Measurements from ENCODE around the gene ZNF319.

The ZNF319 gene

DNA sequence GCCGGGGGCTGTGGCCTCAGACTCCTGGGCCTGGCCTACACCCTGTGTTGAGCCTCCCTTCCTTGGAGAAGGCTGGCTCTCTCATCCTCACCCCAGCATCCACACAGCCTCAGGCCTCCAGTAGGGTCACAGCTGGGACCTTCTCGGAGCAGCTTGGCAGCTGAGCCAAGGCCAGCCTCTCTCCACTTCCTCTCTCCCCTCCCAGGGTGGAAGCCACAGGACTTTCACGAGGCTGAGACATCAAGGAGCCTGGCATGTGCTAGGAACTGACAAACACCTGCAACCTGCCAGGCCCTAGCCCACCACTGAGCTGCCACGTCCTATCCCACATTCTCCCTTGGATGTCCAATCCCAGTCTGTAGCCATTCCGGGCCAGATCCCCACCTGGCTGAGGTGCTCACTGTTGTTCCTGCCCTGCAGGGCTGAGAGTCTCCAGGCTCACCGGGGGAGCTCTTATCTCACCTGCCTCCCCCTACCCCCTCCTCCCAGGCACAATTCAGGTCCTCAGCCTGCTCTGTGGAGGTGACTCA lies 28.1 kb upstream of the ZNF319 start:
- Mint-ChIP-seq H3K36me3 (peaks cover 5% of the 10 kb centered on the region), H3K4me1 (peaks cover 9% of the 10 kb centered on the region), H3K4me3 (no peak overlapping the region), H3K27ac (peak overlapping the region; percentile 37), H3K9me3 (no peaks in the 10 kb centered on the region)
- DNase-seq (ENCODE audit: low spot score in 2 of 2) (no peak), ATAC-seq (no peak)

GRCh38 chr16:58027916-58028455 lies 27.5 kb upstream of the ZNF319 start:
- peaks cover 5% of the 10 kb centered on the region for H3K36me3 Mint-ChIP-seq
- DNase-seq (ENCODE audit: low spot score in 2 of 2): no peak
- no peak for ATAC-seq
- no peak overlapping the region for H3K27ac Mint-ChIP-seq
- H3K9me3 Mint-ChIP-seq: no peaks in the 10 kb centered on the region
- peaks cover 9% of the 10 kb centered on the region for H3K4me1 Mint-ChIP-seq
- no peak overlapping the region for H3K4me3 Mint-ChIP-seq

DNA sequence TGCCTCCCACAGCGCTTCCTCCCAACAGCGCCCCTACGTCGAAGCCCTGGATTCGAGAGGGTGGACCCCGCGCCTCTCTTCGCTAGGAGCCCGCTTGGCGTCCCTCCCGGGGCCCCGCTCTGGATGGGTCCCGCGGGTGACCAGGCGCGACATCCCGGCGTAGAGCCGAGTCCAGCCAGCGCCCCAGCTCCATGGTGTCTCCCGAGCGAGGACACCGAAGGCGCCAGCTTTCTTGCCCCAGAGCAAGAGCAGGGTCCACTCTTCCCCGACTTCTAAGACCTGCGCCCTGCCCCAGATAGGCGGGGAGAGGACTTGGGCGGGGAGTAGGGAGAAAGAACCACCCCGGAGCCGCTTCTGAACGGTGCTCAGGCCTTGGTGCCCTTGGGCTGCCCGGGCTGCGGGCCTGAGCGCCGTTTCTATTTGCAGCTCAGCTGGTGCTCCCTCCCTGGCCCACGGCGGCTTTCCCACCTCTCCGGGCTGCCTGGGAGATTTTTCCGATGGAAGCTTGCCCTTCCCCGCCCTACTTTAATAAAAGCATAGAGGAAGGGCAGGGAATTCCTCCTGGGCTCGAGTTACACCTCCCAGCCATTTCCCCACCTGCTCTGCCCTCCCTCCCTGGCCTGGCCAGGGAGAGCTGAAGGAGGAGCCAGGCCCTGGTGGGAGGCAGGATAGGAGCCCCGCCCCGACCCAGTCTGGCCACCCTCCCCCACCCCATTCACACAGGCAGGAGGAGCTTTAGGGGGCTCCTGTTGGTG lies 26.9 kb upstream of the ZNF319 start:
- Mint-ChIP-seq H3K27ac (no peak overlapping the region), H3K9me3 (no peaks in the 10 kb centered on the region), H3K36me3 (peaks cover 5% of the 10 kb centered on the region), H3K4me1 (peaks cover 9% of the 10 kb centered on the region), H3K4me3 (peak overlapping the region; percentile 80)
- ATAC-seq: no peak
- no peak for DNase-seq (ENCODE audit: low spot score in 2 of 2)

DNA sequence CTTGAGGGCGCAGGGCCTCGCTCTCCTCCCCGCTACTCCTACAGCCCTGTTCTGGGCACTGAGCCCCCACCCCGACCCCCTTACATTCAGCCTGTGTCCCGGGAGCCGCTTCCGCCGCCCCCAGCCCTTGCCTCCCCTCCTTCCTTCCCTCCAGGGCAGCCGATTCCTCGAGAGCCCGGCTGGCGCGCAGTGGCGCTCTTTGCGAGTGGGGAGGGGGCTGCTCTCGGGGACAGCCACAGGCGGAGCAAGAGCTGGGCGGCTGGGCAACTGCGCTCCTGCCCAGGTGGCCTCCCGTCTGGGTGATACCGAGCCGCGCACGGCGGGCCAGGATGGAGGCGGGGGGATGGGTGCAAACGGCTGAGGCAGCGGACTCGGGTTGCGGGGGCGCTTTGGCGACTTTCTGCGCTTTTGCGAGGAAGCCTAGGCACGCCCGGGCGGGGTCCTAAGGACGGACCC lies 26.3 kb upstream of the ZNF319 start:
- peak overlapping the region; percentile 80 for H3K4me3 Mint-ChIP-seq
- ATAC-seq: no peak
- H3K4me1 Mint-ChIP-seq: peaks cover 9% of the 10 kb centered on the region
- peaks cover 5% of the 10 kb centered on the region for H3K36me3 Mint-ChIP-seq
- peak in 1 of 2 donors; percentile 8 for DNase-seq (ENCODE audit: low spot score in 2 of 2)
- H3K9me3 Mint-ChIP-seq: no peaks in the 10 kb centered on the region
- no peak overlapping the region for H3K27ac Mint-ChIP-seq

DNA sequence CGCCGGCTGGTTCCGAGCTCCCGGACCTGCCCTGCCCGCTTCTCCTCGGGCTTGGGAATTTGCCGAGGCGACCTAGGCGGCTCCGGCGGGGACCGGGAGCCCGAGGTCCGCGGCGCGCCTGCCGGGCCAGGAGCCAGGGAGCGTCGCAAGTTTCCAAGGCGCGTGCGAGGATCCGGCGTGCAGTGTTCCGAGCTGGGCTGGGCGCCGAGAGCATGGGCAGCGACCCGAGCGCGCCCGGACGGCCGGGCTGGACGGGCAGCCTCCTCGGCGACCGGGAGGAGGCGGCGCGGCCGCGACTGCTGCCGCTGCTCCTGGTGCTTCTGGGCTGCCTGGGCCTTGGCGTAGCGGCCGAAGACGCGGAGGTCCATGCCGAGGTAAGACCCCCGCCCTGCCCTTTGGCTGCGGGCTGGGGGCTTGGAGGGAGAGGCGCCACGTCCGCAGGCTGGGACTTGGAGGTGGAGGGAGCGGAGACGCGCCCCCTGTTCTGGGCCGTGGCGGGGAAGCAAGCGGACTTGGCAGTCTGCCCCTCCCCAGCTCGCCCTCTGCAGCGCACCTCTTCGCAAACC lies 25.8 kb upstream of the ZNF319 start:
- Mint-ChIP-seq H3K36me3 (peaks cover 5% of the 10 kb centered on the region), H3K4me1 (peaks cover 9% of the 10 kb centered on the region), H3K9me3 (no peaks in the 10 kb centered on the region), H3K27ac (no peak overlapping the region), H3K4me3 (peak overlapping the region; percentile 80)
- ATAC-seq (peak; percentile 9), DNase-seq (ENCODE audit: low spot score in 2 of 2) (peak in 1 of 2 donors; percentile 54)

DNA sequence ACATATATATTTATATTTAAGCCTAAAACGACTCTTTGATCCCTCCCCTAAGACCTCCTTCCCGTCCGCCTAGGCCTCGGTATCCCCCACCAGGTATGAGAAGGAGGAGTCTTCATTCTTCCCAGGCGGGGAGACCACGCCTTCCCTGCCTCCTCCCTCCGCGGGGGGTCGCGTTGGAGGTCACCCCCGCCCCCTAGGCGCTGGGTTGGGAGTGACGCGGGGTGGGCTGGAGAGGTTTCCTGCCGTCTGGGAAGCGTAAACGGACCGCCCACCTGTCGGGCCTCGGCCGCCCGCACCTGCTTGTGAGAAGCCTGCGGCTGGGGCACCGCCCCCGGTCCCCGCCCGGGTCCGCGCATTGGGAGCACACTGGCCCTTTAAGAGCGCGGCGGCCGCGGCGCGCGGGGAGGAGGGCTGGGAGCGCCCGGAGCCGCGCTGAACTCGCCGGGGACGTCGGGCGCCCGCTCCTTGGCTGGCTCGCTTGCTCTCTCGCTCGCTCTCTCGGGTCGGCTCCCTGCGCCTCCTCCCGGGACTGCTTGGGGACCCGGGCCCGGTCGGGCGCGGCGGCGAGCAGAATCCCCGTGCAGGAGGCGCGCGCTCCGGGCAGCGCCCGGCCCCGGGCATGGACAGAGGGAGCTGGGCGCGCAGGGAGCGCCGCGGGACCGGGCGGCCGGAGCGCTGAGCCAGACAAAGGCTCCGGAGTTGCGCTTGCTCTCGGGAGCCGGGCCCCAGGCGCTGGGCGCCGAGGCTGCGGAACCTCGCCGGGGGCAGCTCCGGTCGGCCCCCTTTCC lies 25.1 kb upstream of the ZNF319 start, which contains the start of gene MMP15:
TSS of gene MMP15 (plus strand) at position 404 of the 788 bp plus-strand sequence. CDS start 597 bp downstream, outside the sequence.
- H3K27ac Mint-ChIP-seq: peak within 1 kb of the TSS; percentile 80

GRCh38 chr16:58024486-58025350 lies 24.2 kb upstream of the ZNF319 start:
- DNase-seq (ENCODE audit: low spot score in 2 of 2) (peak in 1 of 2 donors; percentile 57), ATAC-seq (no peak)
- Mint-ChIP-seq H3K27ac (peak overlapping the region; percentile 80), H3K4me1 (peaks cover 19% of the 10 kb centered on the region), H3K9me3 (no peaks in the 10 kb centered on the region), H3K4me3 (peak overlapping the region; percentile 80), H3K36me3 (peaks cover 14% of the 10 kb centered on the region)

More for the DNA sequence above, 25.1 kb upstream of the ZNF319 start, which contains the start of gene MMP15:
- Mint-ChIP-seq H3K36me3 (peaks cover 9% of the 10 kb centered on the region), H3K9me3 (no peaks in the 10 kb centered on the region), H3K4me3 (peak within 1 kb of the TSS; percentile 80), H3K4me1 (peaks cover 13% of the 10 kb centered on the region)
- peak; percentile 81 for ATAC-seq
- DNase-seq (ENCODE audit: low spot score in 2 of 2): peak; percentile 50 to 74

DNA sequence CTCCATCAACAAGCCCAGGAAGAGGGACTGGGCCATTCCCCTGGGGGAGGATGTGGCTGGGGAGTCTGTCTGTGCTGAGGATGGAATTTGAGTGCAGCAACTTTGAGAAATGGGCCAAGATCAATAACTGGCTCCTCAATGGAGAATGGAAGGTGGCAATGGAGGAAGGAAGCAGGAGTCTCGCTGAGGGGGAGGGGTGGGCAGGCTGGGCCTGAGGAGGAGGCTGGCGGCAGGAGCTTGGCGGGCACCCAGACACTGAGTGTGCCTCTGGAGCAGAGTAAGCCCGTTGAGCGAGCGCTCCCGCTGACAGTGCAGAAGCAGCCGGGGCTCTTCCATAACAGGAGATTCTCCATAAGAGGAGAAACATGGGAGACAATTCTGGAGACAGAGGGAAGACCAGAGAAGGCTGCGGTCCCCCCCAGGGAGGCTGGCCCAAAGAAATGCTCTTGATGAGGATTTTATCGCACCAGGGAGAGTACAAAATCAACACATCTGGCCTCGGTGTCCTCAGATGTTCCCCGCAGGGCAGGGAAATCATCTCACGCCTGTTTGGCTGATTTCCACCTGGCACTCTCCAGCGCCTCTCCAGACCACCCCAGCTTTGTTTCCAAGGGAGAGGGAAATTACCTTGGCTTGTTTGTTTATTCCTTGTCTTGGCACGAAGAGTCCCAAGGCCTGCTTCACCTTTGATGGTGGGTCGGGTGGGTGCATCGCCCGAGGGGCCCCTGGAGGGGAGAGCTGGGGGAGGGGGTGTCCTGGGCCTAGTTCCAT lies 22.3 kb upstream of the ZNF319 start:
- Mint-ChIP-seq H3K4me3 (no peak overlapping the region), H3K4me1 (peaks cover 19% of the 10 kb centered on the region), H3K9me3 (no peaks in the 10 kb centered on the region), H3K36me3 (peaks cover 24% of the 10 kb centered on the region), H3K27ac (peak overlapping the region; percentile 62)
- DNase-seq (ENCODE audit: low spot score in 2 of 2) (no peak), ATAC-seq (no peak)

DNA sequence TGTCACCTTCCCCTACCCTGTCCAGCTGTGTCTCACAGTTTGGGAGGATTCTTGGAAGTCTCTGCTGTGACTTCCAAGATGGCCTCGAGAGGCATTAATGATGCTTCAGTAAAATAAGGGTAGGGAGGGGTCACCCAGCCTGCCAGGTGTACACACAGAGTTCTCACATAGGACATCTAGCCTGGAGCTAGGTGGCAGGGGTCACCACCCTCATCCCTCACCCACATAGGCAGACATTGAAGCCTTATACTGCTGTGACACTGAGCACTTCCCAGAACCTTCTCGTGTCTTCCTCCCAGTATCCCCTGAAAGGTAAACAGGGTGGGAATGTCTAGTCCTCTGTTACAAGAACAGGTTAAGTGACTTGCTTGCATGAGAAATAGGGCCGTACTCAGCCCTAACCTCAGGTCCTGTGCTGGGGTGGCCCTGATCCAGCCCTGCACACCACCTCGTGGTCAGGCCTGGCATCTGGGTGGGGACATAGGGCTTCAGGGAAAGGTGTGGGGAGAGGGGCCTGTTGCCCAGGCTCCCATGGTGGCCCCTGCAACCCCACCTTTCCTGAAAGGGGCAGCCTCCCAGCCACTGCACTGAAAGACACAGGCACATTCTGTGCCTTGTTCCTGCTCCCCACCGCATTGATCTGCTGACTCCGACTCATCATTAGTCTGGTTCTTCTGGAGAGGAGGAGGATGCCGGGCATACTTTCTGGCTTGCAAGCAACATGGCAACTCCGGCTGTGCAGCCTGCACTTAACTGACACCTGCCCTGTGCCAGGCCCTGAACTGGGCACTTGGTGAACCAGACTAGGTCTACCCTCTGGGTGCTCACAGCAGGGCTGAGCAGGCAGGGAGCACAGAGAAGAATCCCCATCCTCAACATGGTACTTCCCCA lies 21.4 kb upstream of the ZNF319 start:
- Mint-ChIP-seq H3K36me3 (peaks cover 24% of the 10 kb centered on the region), H3K9me3 (no peaks in the 10 kb centered on the region), H3K4me1 (peaks cover 19% of the 10 kb centered on the region), H3K4me3 (no peak overlapping the region), H3K27ac (peak overlapping the region; percentile 62)
- no peak for DNase-seq (ENCODE audit: low spot score in 2 of 2)
- no peak for ATAC-seq

DNA sequence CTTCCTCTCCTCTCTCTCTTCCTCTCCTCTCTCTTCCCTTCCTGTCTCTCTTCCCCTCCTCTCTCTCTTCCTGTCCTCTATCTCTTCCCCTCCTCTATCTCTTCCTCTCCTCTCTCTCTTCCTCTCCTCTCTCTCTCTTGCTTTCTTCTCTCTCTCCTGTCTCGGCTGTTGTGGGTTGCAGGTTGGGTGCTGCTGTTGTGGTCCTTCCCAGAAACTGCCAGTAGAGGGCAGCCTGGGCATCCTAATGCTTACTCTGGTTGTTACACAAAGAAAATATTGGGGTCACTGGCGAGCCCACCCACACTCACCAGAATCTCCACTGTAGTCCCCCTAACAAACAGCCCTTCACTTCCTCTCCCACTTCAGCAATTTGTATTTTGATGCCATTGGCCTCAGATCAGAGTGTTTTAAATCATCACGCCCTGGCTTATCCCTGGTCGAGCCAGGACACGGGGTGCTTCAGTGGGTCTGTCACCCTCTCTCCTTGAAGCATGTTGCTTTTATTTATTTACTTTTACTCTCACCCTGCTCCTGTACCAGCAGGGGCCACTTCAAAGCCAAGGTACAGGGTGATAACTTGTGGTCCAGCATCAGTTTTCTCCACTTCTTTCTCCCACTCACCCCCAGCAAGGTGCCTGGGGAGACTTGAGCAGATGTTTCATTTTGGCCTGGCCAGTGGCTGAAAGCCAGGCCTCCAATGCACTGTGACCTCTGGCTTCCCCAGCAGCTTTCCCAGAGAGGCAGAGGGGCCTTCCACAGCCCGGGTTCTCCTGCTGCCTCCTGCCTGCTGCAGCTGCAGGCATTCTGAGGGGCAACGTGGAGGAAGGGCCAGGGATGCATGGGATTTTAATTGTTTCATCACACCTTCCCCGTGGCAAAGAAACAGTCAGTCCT lies 20.4 kb upstream of the ZNF319 start:
- no peak overlapping the region for H3K4me3 Mint-ChIP-seq
- H3K4me1 Mint-ChIP-seq: peaks cover 19% of the 10 kb centered on the region
- no peaks in the 10 kb centered on the region for H3K9me3 Mint-ChIP-seq
- peaks cover 24% of the 10 kb centered on the region for H3K36me3 Mint-ChIP-seq
- peak; percentile 42 to 79 for DNase-seq (ENCODE audit: low spot score in 2 of 2)
- H3K27ac Mint-ChIP-seq: peak overlapping the region; percentile 85
- ATAC-seq: peak; percentile 47

DNA sequence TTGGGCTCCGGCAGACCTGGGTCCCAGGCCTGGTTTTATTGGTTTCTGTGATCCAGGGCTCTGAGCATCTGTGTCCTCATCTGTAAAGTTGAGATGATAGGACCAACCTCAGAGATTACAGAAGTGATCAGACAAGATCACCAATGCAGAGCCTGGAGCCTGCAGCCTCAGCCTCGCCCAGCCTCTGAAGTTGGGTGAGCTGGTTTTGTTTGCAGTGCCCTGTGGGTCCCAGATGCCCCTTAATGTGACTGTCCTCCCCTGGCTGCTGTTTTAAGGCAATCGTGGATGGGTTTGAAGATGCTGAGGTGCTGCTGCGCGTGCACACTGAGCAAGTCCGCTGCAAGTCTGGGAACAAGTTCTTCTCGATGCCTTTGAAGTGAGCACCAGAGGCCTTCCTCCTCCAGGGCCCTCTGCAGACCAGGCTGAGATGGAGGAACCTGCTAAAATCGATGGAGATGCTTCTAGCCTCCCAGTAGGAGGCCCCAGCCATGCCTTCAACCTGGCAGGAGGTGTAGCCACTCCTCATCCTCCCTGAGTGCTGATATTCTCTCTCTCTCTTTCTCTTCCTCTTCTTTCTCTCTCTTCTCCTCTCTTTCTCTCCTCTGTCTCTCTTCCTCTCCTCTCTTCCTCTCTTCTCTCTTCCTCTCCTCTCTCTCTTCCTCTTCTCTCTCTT lies 19.5 kb upstream of the ZNF319 start:
- Mint-ChIP-seq H3K9me3 (no peaks in the 10 kb centered on the region), H3K27ac (peak overlapping the region; percentile 85)

DNA sequence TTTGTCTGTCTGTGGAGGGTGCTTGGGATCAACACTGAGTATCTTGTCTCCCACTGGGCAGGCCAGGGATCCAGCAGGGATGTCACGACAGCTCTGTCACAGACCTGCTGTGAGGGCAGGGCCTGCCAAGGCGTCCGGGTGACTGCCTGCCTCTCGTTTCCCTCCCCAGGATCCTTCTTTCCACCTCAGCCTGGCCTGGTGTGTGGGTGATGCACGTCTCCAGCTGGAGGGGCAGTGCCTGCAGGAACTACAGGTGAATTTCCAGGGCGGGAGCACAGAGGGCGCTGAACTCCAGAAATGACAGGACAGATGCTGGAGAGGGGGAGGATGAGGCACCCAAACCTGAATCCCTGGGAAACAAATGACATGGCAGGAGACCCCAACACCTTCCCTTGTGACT lies 18.3 kb upstream of the ZNF319 start:
- peaks cover 25% of the 10 kb centered on the region for H3K36me3 Mint-ChIP-seq
- H3K4me3 Mint-ChIP-seq: no peak overlapping the region
- ATAC-seq (no peak), DNase-seq (ENCODE audit: low spot score in 2 of 2) (no peak)
- H3K9me3 Mint-ChIP-seq: no peaks in the 10 kb centered on the region
- no peak overlapping the region for H3K27ac Mint-ChIP-seq
- peaks cover 10% of the 10 kb centered on the region for H3K4me1 Mint-ChIP-seq

More for the DNA sequence above, 19.5 kb upstream of the ZNF319 start:
- peaks cover 23% of the 10 kb centered on the region for H3K36me3 Mint-ChIP-seq
- peaks cover 17% of the 10 kb centered on the region for H3K4me1 Mint-ChIP-seq
- ATAC-seq: no peak
- no peak overlapping the region for H3K4me3 Mint-ChIP-seq
- DNase-seq (ENCODE audit: low spot score in 2 of 2): no peak

All from stimulated activated effector memory CD8-positive, alpha-beta T cell treated with anti-CD3 and anti-CD28 coated beads, Interleukin-12 subunit alpha, Interleukin-12 subunit beta, amount 100 ng/mL, for 72 hours (primary cell).